RCC 7860 (cell line): Measurements from ENCODE around the gene ATPAF1.
"Not testable (repeated sequence)": the region's sequence is repeated elsewhere in the genome, so short reads cannot be mapped to it uniquely, and the experiment has no call there.

Experiments
- DNase-seq: peaks from one replicate; pipeline ENCODE4 v3.0.0-alpha.2; 2015; ENCODE audit warnings: low spot score
- FAIRE-seq: peaks from 2 replicates; lab custom pipeline; 2012; peaks lifted over from hg19 to GRCh38; lab: Jason Lieb, UNC

ATPAF1 gene

GRCh38 chr1:46682064-46682463 lies 13.9 kb upstream of the ATPAF1 start:
- no peak for DNase-seq
- no peak for FAIRE-seq

GRCh38 chr1:46681333-46682034 lies 13.3 kb upstream of the ATPAF1 start:
- no peak for DNase-seq
- no peak for FAIRE-seq

- DNase-seq, result no peak
- no peak for FAIRE-seq
Measured at GRCh38 chr1:46679789-46680573, 11.8 kb upstream of the ATPAF1 start.

DNA sequence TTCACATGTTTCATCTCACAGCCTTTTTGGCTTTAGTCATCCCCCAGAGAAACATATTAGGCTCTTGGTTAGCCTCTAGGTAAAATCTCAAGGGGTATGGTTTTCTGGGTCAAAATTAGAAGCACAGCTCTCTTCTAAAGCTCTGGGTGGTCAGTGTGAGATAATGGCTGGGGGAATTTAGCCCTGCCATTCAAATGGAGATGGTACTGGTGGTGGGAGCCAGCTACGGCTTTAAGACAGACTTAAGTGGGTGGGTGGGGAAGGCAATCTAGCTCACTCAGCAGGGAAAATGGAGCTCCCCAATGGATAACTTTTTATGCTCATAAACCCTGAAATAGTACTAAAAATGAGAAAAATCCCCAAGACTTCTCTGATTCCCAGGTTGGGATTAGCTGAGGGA lies 9.2 kb upstream of the ATPAF1 start:
- no peak for FAIRE-seq
- DNase-seq, result no peak

GRCh38 chr1:46676531-46676930 lies 8.4 kb upstream of the ATPAF1 start:
- FAIRE-seq, result no peak
- no peak for DNase-seq

GRCh38 chr1:46675549-46676314 lies 7.6 kb upstream of the ATPAF1 start:
- no peak for FAIRE-seq
- no peak for DNase-seq

DNA sequence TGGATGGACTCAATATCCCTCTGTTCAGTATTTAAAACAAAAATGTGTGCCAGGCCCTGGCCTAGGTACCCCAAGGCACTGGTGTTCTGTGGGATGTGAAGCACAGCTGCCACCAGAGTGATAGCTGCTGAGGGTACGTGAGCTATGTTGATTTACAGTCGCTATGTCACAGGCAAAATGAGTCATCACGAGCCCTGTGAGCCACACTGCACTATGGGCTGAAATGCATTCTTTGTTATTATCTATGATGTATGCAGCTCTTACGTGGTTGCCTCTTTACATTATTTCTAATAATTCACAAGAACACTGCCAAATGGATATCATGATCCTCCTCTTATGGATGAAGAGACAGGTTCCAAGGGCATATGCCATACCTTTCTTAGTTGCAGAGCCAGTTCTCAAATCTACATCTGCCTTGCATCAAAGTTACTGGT lies 5.6 kb upstream of the ATPAF1 start:
- FAIRE-seq (no peak), DNase-seq (peak; percentile 31)

DNA sequence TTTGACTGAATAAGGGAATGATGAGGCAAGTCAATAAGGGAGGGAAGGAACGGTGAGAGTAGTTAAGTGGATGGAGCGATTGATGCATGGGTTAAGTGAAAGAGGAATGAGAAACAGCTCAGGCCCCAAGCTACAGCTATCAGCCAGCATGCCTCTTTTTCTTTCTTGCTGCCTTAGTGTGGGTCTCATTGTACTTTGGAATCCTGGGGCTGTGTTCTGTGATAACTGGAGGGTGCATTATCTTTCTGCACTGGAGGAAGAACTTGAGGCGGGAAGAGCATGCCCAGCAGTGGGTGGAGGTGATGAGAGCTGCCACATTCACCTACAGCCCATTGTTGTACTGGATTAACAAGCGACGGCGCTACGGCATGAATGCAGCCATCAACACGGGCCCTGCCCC lies 4.5 kb upstream of the ATPAF1 start:
- no peak for FAIRE-seq
- no peak for DNase-seq

DNA sequence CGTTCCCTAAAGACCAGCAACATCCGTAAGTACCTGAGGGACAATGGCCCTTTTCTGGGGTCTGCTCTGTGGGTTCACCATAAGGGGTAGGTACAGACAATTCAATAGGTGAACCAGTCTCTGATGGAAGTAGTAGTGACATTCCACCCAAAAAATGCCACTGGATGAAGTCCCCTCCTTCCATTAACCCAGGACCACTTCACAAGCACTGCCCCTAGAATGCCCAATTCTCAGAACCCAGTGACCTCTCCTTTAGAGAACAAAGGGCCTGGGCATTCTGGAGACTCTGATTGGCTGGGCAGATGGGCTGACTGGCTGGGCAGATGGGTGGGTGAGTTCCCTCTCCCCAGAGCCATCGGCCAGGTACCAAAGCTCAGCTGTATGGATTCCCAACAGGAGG lies 3.4 kb upstream of the ATPAF1 start, which contains the start of gene TEX38:
TEX38 (plus strand) TSS at position 301 of the 400 bp plus-strand sequence; CDS start at position 382, 81 bp downstream.
- no peak for FAIRE-seq
- DNase-seq, result no peak

DNA sequence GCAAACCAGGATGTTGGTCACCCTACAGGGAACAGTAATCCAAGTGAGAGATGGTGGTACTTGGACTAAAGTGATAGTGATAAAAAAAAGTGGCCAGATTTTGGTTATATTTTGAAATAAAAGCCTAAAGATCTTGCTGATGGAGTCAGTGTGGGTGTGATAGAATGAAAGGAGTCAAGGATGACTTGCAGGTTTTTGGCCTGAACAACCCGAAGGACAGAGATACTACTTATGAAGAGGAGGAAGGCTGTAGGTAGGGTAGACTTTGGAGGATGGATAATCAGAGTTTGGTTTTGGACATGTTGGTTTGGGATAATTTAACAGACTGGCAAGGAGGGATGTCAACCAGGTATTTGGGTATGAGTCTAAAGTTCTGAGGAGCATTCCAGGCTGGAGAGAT lies 2.0 kb upstream of the ATPAF1 start:
- FAIRE-seq (no peak), DNase-seq (no peak)

GRCh38 chr1:46665983-46666382 lies 2.2 kb downstream of the ATPAF1 start:
- FAIRE-seq (no peak), DNase-seq (no peak)

GRCh38 chr1:46662919-46663318 lies 5.2 kb downstream of the ATPAF1 start:
- not testable (repeated sequence) for DNase-seq, FAIRE-seq

DNA sequence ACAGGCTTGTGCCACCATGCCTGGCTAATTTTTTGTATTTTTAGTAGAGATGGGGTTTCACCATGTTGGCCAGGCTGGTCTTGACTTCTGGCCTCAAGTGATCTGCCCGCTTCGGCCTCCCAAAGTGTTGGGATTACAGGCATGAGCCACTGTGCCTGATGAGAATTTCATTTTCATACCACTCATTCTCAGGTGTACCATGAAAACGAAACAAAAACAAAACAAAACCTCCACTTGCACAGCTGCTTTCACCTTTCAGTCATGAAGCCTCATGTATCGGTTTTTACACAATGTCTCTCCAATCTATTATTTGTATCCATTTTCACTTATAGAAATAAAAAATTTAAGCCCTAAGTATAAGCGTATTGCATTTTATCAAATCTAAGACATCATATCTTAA lies 8.0 kb downstream of the ATPAF1 start:
- DNase-seq, FAIRE-seq: not testable (repeated sequence)

DNA sequence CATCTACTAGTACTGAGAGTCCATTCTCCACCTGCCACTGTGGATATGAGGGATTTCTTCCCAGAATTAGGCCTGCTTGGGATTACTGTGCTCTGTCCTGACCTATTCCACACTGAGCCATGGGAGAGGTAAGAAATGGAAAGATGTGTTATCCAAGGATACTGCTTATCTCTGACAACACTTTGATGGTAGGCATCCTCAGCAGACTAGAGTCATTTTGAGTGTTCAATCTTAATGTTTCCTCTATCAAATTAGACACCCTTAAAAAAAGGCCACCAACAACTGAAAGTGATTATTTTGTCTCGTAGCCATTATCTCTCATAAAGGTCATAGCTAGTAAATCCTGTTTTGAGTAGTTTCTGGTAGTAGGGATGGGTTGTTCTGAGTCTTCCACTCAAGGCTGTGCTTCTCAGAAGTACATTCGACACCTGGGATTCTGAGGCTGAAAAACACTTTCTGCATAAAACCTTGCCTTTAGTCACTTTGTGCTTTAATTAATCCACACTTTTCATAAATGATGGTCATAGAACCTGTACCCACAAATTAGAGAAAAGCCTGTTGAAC lies 8.8 kb downstream of the ATPAF1 start:
- no peak for FAIRE-seq
- DNase-seq, result no peak

DNA sequence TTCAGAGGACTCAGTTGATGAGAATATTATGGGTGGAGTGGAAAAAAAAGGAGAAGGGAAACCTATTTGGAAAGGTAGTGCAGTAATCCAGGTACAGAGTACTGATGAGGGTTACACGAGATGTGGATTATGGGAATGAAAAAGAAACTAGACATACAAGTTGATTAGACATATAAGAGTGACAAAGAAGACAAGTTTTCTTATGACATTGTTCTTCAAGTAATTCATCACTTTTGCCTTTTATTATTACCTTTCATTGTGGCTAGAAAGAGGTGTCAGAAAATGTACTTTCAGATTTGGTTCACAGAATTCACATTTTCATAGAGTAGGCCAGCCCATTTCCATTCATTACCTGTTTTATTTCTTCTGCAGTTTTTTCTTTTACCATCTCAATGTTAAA lies 10.4 kb downstream of the ATPAF1 start:
- DNase-seq (no peak), FAIRE-seq (no peak)

GRCh38 chr1:46656643-46657042 lies 11.5 kb downstream of the ATPAF1 start:
- FAIRE-seq (no peak), DNase-seq (no peak)

GRCh38 chr1:46655848-46656247 lies 12.3 kb downstream of the ATPAF1 start:
- FAIRE-seq (no peak), DNase-seq (no peak)

GRCh38 chr1:46654698-46655097 lies 13.5 kb downstream of the ATPAF1 start:
- DNase-seq, FAIRE-seq: not testable (repeated sequence)

- no peak for FAIRE-seq
- no peak for DNase-seq
Measured at GRCh38 chr1:46654012-46654411, 14.2 kb downstream of the ATPAF1 start.

DNA sequence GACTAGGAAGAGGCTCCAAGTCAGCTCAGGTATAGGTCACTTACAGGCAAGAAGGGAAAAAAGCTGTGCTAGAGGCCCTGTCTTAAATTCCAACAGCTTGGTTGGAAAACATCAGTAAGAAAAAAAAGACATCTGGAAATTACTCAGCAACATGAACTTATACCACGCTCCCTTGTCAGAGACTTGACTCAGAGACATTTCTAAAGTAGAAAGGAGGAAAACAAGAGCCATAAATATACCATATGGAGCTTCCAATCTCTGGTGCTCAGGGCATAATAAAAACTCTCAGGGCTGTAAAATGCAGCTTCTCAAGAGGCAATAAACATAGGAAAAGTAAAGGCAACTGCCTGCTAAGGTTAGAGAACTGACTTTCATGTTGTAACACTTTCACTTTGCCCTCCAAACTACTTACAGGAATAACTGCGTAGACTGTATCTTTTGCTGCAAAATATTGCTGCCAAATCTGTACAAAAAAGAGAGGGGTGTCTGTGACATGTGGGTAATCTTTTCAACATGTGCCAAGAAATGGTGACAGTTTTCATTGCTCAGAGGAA lies 14.7 kb downstream of the ATPAF1 start:
- FAIRE-seq (no peak), DNase-seq (no peak)
